HG02588 (cell line): ENCODE data around the gene FRAT2.

ENCODE experiments used
- ATAC-seq: cut with Tn5 transposase; IDR thresholded peaks from one replicate; pipeline ENCODE4 v1.9.1; 2021; ENCODE audit warnings: mild to moderate bottlenecking, moderate library complexity; ENCODE audit not compliant: unreplicated experiment

FRAT2 gene, protein sequence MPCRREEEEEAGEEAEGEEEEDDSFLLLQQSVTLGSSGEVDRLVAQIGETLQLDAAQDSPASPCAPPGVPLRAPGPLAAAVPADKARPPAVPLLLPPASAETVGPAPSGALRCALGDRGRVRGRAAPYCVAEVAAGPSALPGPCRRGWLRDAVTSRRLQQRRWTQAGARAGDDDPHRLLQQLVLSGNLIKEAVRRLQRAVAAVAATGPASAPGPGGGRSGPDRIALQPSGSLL

DNA sequence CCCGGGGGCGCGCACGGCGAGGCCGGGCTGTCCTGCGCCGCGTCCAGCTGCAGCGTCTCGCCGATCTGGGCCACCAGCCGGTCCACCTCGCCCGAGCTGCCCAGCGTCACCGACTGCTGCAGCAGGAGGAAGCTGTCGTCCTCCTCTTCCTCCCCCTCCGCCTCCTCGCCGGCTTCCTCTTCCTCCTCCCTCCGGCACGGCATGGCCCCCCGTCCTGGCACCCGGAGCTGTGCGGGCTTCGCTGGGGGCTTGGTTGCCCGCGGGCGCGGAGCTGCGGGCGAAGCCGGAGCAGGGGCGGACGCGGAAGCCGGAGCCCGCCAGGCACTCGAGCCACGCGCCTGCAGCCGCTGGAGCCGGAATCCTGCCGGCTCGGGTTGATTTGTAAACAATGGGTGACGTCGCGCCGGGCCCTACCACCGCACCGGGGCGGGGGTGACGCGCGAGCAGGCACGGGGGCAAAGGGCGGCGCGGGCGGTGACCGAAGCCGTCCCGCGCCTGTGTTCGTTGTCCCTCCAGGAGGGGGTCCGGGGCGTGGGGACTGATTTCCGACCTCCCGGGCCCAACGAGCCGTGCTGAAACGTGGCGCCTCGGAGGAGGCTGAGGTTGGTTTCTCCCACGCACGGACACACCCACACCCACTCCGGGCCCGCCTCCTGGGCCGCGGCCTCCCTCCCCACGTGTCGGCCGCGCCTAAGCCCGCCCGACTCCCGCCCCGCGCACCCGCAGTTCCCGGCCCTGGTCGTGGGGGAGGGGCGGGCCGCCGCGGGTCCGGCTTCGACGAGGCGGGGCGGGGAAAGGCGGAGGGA lies at the start of gene FRAT2:
Gene FRAT2 (minus strand): TSS at position 360 of the 806 bp plus-strand sequence. CDS start 157 bp downstream, at position 203.
- peak; percentile 81 for ATAC-seq

DNA sequence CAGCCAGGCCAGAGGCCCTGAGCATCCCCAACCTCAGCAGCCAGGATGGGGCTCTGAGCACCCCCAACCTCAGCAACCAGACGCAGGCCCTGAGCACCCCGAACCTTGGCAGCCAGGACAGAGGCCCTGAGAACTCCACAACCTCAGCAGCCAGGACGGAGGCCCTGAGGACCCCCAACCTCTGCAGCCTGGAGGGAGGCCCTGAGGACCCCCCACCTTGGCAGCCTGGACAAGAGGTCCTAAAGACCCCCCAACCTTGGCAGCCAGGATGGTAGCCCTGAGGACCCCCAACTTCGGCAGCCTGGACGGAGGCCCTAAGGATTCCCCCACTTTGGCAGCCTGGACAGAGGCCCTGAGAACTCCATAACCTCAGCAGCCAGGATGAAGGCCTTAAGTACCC lies 49.6 kb upstream of the FRAT2 start:
- no peak for ATAC-seq

DNA sequence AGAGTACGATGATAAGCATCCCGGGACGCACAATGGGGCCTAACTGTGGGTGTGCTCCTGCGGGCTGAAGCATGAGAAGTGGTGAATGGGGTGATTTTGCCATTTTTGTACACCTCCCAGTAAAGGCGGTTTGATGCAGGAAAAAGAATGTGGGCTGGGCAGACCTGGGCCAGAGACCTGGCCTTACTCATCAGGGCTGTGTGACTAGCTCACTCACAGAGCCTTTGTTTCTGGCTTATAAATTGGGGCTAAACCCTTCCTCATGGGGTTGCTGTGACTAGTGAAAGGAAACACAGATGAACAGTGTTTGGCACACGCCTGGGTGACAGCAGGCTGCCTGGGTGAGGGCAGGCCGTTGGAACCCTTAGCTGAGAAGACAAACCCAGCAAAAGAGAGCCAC lies 48.6 kb upstream of the FRAT2 start:
- no peak for ATAC-seq

DNA sequence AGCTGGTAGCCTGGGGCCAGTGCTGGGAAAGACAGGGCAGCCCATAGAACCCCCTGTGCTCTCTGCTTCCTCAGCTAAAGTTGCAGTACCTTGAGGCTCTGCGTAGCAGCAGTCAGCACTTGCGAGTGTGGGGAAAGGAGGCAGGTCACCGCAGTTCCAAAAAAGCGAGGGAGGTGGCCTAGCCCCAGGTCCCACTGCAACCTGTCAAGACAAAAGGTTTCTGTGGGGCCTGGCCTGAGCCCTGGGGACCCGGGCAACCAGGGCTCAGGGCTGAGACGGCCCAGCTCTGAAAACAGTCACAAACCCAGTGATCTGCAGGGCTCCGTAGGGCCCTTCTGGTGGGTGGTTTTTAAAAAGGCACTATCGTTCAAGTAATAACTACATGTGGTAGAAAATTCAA lies 47.1 kb upstream of the FRAT2 start:
- ATAC-seq: no peak

DNA sequence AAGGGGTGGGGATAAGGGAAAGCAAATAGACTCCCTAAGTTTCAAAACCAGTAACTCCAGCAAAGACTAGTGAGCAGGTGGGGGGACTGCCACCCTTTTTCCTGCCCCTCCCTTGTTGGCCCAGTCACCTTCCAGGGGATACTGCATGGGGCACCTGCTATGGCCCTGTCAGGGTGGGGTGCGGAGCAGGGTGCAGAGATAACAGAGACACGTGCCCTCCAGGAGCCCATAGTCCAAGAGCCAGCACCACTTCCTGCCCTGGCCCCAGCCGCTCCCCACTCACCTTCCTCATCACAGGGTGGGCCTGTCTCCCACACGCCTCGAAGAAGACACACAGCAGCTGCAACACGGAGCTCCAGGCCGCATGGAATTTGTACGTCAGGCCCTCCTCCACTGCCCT lies 46.0 kb upstream of the FRAT2 start:
- no peak for ATAC-seq

DNA sequence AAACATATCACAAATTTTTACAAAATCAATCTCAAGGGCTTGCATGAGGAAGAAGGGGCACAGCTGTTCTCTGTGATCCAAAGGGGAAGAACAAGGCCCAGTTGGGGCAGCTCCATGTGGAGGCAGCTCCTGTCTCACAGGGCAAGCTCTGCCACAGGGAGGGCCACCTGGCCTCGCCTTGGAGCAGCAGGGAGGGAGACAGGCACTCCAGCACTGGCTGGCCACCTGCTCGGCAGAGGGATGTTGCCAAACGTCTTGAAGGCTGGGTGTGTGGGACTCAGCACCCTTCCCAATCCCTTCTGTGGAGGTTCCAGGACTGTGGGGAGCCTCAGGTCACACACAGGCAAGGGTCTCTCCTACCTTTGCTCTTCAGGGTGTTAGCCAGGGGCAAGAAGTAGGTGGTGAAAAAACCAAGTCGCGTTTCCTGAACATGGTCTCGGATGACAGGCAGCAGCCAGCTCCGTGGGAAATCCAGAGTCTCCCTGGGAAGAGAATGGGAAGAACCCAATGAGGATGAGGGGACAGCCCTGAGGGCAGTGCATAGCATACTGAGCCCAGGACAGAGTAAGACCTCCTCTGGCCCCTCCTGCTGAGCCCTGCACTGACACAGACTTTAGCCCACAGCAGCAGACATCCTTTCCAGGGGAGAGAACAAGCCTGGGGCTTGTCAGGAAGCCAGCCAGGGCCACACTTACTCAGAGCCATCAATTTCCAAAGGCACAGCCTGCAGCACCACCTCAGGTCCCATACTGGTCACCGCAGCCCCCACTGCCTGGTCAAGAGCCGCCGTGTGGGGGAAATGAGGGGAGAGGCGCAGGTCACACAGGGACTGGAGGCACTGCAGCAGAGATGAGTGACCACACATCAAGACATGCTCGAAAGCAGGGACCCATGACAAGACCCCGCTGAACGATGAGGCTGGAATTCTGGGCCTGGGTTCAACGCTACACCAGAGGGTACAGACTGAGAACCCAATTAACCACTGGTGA lies 44.7 kb upstream of the FRAT2 start:
- no peak for ATAC-seq

DNA sequence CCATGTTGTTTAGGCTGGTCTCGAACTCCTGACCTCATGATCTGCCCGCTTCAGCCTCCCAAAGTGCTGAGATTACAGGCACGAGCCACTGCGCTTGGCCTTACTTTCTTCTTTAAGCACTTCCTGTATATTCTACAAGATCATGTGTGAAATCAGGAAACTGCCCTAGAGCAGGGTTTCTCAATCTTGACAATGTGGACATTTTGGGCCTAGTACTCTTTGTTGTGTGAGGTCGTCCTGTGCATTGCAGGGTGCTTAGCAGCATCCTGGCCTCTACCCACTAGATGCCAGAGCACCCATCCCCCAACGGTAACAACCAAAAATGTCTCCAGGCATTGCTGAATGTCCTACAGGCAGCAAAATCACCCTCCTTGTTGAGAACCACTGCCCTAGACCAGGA lies 41.9 kb upstream of the FRAT2 start:
- no peak for ATAC-seq

DNA sequence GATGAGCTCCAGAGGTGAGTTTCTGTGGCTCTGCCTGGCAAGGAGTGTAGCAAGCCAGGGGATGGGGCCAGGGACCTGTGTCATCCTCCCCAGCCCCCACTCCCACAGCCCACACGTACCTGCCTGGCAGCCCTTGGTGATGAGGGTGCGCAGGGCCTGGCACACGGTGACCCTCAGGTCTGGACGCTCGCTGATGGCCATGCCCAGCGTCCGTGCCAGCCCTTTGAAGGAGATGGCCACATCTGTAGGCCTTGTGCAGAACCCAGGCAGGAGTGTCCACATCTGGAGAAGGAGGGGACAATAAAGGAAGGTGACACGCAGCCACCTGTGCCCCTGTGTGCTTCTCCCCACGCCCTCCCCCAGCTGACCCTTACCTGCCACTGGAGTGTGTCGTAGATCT lies 38.9 kb upstream of the FRAT2 start:
- ATAC-seq: no peak

DNA sequence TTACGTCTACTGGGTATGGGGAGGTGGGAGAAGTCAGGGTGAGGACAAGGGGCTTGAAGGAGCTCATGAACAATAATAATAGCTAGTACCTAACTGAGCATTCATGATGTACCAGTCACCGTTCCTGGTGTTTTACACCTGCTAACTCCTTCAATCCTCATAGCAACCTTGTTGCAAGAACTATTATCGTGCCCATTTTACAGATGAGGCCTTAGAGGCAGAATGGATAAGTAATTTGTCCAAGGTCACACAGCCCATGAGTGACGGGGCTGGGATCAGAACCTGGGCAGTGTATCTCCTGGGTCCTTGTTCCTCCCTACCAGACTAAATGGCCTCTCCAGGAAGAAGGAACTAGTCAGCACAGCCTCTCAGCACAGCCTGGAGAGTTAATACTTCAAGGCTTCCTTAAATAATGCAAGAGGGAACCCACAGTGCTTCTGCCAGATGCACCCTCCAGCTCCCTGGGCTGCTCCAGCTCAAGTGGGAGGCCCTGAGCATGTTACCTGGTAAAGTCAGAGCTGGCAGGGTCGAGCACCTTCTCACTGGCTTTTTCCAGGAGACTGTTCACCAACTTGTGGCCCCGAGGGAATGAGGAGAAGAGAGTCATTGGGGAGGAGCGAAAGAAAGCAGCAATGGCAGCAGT lies 37.8 kb upstream of the FRAT2 start:
- ATAC-seq: no peak

DNA sequence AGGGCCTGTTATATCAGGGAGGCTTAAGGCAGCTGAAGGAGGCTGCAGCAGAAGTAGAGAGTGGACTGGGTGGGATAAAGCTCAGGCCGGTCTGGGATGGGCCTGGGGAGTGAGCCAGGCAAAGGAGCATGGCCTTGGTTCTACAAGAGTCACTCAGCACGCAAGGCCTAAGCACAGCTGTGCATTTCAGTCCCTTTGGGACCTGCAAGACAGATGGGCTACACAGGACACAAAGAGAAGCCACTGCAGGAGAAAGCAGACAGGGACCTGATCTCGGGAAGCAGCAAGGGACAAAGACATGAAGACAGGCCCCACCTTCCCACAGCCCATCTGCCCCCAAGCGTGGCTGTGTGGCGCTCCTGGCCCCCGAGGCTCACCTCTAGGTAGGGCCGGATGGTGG lies 37.2 kb upstream of the FRAT2 start:
- ATAC-seq: no peak

DNA sequence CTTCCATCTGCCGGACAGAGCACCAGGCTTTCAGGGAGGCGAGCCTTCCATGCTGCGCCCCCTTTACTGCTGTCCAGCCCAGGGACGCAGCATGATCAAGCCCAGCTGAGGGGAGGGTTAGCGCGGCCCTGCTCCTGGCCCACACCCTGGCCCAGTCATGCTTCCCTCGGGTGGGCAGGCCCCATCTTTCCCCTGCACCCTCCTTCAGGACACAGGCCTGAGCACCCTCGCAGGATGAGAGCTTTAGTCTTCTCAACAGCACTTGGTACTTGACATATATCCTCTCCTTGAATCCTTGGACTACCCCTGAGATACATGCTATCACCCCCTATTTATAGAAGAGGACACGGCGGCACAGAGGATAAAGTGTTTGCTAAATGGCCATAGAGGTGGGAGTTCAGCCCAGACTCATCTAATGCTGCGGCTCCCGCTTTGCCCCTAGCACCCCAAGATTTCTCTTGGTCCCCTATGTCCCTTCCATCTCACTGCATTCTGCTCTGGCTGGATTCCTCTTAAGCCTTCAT lies 32.7 kb upstream of the FRAT2 start:
- ATAC-seq: no peak

DNA sequence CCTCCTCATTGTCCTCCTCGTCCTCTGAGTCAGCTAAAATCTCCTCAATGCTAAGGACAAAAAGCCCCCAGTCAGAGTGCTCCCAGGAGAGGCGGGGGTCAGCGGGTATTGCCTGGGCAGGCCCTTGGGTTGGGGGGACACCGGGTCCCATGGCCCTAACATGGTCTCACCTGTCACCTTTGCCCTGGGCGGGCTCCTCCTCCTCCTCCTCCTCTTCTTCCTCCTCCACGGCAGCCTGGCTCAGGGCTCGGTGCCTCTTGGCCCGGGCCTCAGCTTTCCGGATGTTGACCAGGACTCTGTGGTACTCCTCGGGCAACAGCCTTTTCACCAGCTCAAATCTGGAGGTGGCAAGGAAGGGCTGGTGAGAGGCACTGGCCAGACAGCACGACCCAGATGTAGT lies 32.0 kb upstream of the FRAT2 start:
- no peak for ATAC-seq

DNA sequence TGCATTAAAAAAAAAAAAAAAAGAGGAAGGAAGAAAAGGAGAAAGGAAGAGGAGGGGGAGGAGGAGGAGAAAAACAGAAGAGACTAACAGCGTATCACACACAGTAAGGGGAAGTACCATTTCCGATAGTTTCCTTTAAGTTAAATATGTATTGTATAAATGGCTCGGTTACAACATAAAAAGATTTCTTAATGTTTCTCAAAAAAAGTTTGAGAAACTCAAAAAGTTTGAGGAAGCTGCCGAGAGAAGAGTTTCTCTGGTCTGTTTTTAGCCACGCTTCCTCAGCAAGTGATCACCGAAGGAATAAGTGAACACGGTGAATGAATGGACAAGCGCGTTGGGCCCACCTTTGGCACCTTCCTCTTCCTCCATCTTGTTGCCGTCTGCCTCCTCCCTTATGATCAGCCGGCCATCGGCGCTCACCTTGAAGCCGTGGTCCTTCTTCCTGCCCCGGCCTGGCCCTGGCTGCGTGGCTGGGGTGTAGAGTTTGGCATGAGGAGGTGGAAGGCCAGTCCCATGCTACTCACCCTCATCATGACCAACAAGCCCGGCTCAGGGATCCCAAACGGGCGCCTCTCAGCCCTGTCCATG lies 31.3 kb upstream of the FRAT2 start:
- no peak for ATAC-seq

DNA sequence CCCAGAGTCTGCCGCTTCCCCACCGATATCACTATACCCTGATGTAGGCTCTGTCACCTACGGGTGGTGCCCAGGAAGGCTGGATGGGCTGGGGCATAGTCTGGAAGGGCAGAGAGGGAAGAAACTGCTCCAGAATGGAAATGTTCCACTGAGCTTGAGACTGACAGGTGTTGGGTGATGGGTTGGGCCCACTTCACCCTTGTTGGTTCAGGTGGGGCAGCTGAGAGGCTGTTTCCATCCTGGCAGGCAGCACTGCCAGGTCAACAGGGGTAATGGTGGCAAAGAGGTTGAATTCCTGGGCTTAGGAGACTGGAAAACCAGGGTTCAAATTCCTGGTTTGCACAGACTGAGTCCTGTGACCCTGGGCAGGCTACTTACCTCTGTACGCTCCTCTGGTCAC lies 28.5 kb upstream of the FRAT2 start:
- ATAC-seq: no peak

DNA sequence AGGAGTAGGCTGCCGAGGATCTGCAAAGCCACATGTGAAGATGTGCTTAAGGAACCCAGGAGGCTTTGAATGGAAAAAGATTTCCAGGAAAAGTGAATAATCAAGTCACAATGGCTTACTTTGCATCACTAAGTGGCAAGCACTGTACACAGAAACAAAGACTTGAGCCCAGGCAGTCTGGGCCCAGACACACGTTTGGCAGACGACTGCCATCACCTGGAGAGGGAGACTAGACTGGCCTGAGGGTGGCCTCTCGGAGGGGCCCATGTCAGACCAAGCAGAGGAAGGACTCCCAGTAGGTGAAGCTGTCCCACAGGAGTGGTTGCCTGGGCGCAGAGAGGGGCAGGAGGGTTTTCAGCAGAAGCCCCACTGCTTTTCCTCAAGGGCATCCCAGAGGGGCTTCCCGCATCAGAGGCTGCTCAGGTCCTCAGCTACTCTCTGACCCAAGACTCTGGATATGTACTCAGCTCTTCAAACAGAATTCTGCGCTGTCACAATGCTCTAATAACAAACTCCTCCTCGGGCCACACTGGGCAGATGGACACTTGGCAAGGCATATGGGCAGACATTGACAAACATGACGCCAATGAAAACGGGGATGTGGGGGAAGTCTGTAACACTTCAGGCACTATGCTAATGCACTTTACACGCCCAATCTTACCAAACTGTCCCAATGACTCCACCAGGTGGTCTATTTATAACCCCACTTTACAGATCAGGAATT lies 27.9 kb upstream of the FRAT2 start:
- no peak for ATAC-seq

DNA sequence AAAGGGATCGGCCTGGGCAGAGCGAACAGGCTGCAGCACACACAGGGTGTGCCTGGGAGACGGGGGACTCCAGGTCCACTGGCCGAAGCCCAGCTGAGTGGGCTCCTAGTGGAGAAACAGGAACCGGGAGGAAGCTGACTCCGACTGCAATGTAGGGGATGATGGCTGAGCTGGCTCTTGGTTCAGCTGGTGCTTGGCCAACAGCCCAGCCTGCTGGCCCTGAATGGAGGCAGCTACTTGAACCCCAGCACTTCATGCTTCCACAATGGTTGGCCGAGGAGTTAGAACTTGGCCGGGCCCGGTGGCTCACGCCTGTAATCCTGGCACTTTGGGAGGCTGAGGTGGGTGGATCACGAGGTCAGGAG lies 27.0 kb upstream of the FRAT2 start:
- ATAC-seq: no peak

DNA sequence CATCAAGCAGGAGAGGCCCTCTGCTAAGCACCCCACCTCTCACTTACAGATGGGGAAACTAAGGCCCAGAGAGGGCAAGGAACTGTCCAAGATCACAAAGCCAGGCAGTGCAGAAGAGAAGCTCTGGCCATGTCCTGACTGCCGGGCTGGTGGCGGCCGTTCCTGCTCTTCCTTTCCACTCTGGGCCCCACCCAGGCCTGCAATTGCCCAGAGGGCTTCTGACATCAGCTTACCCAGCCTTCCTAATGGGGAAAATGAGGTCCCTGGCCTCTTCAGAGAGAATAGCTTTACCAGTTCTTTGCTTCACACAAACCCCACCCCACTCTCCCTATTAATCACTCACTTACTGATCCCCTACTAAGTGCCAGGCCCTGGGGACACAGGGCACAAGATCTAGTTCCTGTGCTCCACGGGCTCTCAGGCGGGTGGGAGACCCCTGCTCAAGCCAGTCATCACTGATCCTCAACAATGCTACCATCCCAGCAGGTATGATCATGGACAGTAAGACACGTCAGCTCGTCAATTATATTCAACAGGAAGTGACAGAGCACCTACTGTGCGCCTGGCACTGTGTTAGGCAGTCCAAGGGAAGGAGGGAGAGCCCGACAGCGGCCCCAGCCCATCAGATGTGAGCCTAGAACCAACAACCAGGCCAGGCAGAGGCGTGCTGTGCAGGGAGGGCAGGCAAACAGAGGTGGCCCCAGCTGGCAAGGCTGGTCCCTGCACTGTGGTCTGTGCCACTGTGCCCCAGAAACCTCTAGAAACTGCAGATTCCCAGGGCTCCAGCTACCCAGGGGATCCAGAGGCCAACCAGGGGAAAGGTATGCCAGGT lies 26.4 kb upstream of the FRAT2 start:
- no peak for ATAC-seq

DNA sequence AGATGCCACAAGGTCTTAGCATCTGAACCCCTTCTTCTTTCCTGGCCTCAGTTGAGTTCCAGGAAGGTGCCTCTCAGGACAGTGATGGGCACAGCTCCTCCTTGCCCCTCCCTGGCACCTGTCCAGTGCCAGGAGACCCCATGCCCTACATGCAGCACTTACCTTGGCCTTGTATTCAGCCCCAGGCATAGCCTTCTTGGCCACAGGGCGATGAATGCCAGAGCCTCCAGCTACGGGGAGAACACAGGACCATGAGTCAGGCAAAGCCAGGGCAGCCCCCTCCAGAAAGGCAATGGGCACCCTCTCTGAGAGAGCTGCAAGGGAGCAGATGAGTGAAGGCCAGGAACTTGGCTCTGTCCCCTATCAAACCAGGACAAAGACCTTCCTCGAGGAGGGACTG lies 24.3 kb upstream of the FRAT2 start:
- no peak for ATAC-seq

DNA sequence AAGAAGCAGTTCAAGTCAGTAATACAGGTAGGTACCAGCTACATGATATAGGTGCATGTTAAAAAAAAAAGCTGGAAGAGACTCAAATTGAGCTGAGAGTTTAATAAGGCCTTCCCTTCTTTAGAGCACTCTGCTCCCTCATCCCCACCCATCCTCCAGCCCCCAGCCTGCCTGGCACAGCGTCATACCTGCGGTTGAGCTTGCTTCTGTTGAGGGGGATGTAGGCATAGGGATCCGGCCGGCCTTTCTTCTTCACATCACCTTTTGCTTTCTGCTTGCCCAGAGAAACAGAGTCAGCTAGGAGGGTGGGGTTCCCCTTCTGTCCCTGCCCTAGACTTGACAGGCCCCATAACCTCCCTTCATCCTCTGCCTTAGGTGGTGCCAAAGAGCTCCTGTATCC lies 23.8 kb upstream of the FRAT2 start:
- ATAC-seq: no peak
